T-helper 1 cell treated with Interleukin-12 subunit alpha and Interleukin-12 subunit beta and Interleukin-4 antibody, amounts not matched to agents 30 ng/mL and 1 ng/mL, for 36 hours (primary cell): ENCODE results near the gene RFXAP. TPM values are rescaled to one million over a fixed set of nuclear protein-coding genes. Genes with fewer than 3 reads are reported as not detected.

Source experiments
- intact Hi-C: fragments of 100-400 bp; cut with micrococcal nuclease; formaldehyde crosslinking; loops from one replicate; pipeline ENCODE4 v1.15.1; 2024
- total RNA-seq: library from RNA; stranded (reverse); gene quantifications from 2 replicates; pipeline ENCODE4 v1.2.3, GENCODE V29; 2022

RFXAP gene
- total RNA-seq, 1 donor from 2014 or later = 15.1 TPM

GRCh38 chr13:36815062-36815461 is 4.0 kb upstream of the RFXAP start:
- intact Hi-C loops = loop anchor here (1.0 to 5.0 kb wide), 2 partner anchors 166 to 518 kb away; partner anchors contain the start of gene CCDC169

DNA sequence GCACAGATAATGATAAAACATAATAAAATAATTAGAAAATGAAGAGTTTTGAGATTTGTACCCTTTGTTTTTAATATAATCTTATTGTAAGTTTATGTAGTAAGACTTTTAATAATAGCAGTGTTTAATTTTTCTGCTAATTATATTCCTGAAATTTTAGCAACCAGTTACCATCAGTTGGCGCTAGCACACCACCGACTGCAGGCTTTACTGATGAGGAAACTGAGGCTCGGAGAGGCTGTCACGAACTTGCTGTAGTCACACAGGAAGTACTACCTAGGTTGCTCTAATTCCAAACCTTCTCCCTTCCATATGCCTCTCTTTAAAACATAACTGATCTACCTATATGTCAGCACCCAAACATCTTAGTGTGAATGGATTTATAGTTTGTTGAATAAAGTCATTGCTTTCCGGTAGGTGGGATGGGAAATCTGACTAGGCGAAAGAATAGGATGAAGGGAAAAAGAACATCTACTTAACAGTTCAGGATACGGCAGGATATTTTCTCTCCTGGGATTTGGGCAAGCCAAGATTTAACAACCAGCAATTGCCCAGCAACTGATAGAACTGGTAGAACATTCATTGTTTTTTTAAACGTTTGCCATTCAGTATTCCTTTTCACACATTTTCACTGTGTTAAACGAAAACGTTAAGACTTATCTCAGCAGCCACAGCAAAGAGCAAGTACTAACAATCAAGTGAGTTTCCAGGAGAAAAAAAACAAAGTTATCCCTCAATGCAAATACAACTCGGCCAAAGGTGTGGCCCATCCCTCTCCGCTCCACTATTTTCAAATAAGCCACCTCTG is 822 bp upstream of the RFXAP start:
- intact Hi-C loops = loop anchor here (2.0 to 5.0 kb wide), 2 partner anchors 521 to 1531 kb away; partner anchors contain the start of genes CCDC169 and UFM1

DNA sequence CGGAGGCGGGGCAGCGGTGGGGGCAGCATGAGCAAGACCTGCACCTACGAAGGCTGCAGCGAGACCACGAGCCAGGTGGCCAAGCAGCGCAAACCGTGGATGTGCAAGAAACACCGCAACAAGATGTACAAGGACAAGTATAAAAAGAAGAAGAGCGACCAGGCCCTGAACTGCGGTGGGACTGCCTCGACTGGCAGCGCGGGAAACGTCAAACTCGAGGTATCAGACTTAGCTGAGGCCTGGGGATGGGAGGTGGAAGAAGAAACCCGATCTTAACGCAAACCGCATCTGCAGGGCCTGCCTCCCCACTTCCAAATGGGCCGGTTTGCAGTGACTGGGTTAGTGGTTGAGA is 693 bp downstream of the RFXAP start:
- intact Hi-C loops = loop anchor here (1.0 to 5.0 kb wide), 9 partner anchors 9 to 1529 kb away; partner anchors contain the start of genes ALG5, CCDC169, SPART and SUPT20H

DNA sequence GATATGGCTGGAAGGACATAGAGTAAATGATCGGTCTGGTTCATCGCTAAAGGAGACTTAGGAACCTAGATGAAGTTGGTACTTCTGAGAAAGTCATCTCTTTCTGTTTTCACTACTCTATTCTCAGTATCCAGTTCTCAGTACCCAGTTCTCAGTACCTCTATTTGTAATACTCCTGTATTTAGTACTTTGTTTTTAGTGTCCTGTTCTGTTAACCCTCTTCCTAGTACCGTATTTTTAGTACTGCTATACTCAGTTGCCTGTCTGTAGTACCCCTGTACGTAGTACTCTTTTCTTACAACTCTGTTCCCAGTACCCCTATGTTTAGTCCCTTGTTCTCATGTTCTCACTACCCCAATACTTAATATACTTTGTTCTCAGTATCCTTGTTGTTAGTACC is 1.2 kb downstream of the RFXAP start:
- intact Hi-C loops = loop anchor here (1.0 to 5.0 kb wide), 3 partner anchors 8 to 538 kb away; no protein-coding TSS in a partner anchor

GRCh38 chr13:36822785-36823184 is 3.8 kb downstream of the RFXAP start:
- intact Hi-C loops = loop anchor here (5.0 kb wide), 1 partner anchor 540 kb away; no protein-coding TSS in a partner anchor

GRCh38 chr13:36829753-36830152 is 10.7 kb downstream of the RFXAP start:
- intact Hi-C loops = no loop called here

GRCh38 chr13:36831291-36831690 is 12.3 kb downstream of the RFXAP start:
- intact Hi-C loops = no loop called here

DNA sequence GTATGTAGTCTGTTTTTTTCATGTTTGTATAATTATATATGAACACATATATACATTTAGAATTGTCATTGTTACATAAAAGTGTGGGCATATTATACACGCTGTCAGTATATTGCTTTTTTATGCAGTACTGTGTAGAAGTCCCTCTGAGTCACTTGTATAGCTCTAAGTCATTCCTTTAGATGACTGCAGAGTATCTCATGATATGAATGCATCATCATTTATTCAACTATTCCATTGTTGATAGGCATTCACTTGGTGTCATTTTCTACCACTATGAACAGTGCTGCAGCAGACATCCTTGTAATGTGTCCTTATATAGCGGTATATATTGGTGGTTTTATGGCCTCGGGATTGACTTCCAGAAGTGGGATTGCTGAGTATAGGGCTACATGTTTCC is 15.3 kb downstream of the RFXAP start:
- intact Hi-C loops = loop anchor here (2.0 kb wide), 1 partner anchor 13 kb away; no protein-coding TSS in a partner anchor

DNA sequence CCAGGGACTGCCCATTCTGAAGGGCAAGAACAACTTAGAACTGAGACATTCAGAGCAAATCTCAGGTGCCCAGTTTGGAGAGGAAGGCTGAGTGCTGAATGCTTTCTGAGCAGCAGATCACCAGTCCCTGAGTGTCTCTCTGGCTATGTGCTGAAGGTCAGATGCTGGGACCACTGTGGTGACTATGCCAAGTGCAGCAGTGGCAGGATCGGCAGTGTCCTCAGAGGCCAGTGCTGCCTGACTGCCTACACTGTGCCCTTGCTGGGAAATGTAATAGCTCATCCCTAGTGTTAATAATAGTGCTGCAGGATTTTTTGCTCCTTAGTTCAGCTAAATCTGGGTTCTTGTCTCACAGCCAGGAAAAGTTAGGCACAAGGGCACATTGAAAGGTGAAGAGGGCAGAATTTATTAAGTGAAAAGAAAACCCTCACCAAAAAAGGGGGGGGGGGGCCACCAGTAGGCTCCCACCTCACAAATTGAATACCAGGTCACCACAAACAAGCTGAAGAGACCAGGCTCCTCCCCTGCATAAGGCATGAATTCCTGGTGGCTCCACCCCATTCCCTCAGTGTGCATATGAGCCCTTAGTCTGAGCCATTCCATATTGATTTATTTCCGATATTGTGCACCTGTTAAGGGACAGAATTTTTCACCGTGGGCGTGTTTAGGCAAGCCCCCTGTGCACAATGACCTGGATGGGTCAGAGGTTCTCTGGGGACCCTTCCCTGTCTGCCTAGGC is 18.5 kb downstream of the RFXAP start:
- intact Hi-C loops = no loop called here

DNA sequence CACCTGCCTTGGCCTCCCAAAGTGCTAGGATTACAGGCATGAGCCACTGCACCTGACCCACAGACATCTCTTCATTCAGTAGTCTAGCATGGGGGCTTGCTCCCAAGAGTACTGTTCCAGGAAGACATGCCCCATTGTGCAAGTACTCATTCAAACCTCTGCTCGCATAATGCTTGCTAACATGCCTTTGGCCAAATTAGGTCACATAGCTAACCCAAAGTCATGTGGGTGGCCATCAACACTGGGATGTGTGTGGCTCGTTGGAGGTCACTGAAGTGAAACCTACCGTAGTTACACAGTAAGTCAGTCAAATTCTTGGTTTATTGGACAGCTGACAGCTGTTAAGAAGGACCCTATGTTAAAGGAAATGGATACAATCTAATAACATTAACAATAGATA is 20.3 kb downstream of the RFXAP start:
- intact Hi-C loops = no loop called here

GRCh38 chr13:36839981-36840380 is 21.0 kb downstream of the RFXAP start:
- intact Hi-C loops = no loop called here

GRCh38 chr13:36840718-36841250 is 21.8 kb downstream of the RFXAP start:
- intact Hi-C loops = no loop called here

DNA sequence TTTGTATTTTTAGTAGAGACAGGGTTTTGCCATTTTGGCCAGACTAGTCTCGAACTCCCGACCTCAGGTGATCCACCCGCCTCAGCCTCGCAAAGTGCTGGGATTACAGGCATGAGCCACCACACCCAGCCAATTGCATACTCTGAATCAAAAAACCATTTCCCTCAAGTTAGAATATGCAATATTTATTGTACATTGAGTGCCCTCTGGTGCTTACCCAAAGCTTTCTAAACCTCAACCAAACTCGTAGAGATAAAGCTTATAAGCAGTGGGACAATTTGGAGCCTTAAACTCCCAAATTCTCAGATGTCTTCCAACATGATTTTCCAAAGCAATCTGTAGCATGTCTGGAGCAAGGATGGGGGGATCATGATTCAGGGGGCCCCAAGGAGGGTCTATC is 22.4 kb downstream of the RFXAP start:
- intact Hi-C loops = no loop called here

DNA sequence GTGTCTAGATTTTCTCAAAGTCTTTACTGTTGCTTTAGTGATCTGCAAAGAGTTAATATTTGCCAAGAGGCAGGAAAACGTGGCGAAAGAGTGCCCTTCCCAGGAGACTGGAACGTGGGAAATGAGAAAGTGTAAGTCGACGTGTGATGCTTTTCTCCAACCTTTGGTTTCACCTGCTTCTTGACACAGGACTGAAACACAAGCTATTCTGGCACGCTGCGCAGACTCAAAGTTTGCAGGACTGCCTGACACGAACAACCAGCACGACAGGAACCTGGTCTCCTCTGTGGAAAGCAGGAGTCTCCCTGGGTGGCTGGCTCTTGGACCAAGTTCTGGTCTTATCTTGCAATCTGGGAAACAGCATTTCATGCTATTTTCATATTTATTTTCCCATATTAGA is 28.6 kb downstream of the RFXAP start:
- intact Hi-C loops = no loop called here

- intact Hi-C loops = no loop called here
Measured at GRCh38 chr13:36848199-36848982, 29.4 kb downstream of the RFXAP start.

DNA sequence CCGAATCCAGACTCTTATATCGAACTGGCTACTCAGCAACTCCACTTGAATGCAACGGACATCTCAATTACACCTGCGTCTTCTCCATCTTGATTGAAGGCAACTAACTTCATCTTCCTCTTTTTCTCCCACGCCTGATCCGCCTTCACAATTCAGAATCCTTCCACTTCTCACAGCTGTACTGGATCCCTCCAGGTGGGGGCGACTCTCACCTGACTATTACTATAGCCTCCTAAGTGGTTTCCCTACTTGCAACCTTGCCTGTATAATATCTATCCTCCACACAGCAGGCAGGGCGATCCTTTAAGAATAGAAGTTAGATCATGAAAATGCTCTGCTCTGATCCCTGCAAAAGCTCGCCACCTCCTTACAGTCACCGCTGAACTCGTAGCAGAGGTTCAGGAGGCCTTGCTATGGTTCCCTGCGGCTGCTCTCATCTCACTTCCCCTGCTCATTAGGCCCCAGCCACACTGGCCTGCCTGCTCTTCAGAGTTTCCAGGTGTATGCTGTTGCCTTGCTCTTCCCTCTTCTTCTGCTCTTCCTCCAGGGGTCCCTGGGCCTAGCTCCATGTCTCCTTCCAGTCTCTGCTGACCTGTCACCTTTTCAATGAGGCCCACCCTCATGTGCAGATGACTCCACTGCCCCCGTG is 31.9 kb downstream of the RFXAP start:
- intact Hi-C loops = no loop called here

DNA sequence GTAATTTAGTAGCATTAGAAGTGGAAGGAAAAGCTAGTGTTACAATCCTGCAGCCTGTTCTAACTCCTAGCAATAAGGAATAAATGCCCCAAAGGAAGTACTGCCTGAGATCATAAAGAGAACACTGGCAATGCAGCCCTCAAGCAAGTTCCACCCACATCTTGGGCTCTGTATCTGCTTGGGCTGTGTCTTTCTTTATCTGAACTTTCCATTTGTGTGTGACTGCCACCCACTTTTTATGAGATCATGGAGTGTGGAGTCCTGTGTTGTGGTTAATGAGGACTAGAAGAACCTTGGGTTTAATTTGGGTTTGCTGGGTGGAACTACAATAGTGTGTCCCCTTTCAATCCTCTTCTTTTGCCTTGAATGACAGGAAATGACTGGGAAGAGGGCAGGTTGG is 38.2 kb downstream of the RFXAP start:
- intact Hi-C loops = no loop called here

GRCh38 chr13:36858290-36858689 is 39.3 kb downstream of the RFXAP start:
- intact Hi-C loops = loop anchor here (1.0 kb wide), 3 partner anchors 123 to 211 kb away; no protein-coding TSS in a partner anchor

GRCh38 chr13:36859259-36859658 is 40.2 kb downstream of the RFXAP start:
- intact Hi-C loops = no loop called here

- intact Hi-C loops = no loop called here
Measured at GRCh38 chr13:36862002-36862685, 43.1 kb downstream of the RFXAP start.
